OCI-LY1 (cell line): ENCODE data around the gene PLIN5.

Source experiments
- H2AFZ ChIP-seq: fragments of 200-600 bp; sonication (generic), shearing (Covaris generic); 2 replicates; pipeline ENCODE4 v1.6.0; 2014; ENCODE audit warnings: antibody characterized with exemption, mild to moderate bottlenecking, low read length
- H3F3A ChIP-seq: fragments of 200-600 bp; sonication (generic), shearing (Covaris generic); 2 replicates; pipeline ENCODE4 v1.6.0; 2014; ENCODE audit warnings: mild to moderate bottlenecking, antibody characterized with exemption, low read length, moderate library complexity; ENCODE audit not compliant: insufficient read depth
- H3K27ac ChIP-seq: fragments of 200-600 bp; sonication (generic); 2 replicates; pipeline ENCODE4 v1.5.1; 2014; ENCODE audit warnings: low read length, mixed run types, mild to moderate bottlenecking, low read depth; ENCODE audit not compliant: poor library complexity, severe bottlenecking
- H3K27me3 ChIP-seq: fragments of 200-600 bp; sonication (generic); 2 replicates; pipeline ENCODE4 v1.6.0; 2014; ENCODE audit warnings: antibody characterized with exemption, mild to moderate bottlenecking, low read length, moderate library complexity; ENCODE audit not compliant: insufficient read depth
- H3K36me3 ChIP-seq: fragments of 200-600 bp; sonication (generic); 2 replicates; pipeline ENCODE4 v1.6.1; 2014; ENCODE audit warnings: mild to moderate bottlenecking, antibody characterized with exemption, low read length, moderate library complexity, mixed read lengths; ENCODE audit not compliant: insufficient read depth
- H3K4me1 ChIP-seq: fragments of 200-600 bp; sonication (generic); 2 replicates; pipeline ENCODE4 v1.5.1; 2014; ENCODE audit warnings: mild to moderate bottlenecking, low read length, moderate library complexity; ENCODE audit not compliant: insufficient read depth, severe bottlenecking
- H3K4me2 ChIP-seq: fragments of 200-600 bp; sonication (generic), shearing (Covaris generic); 2 replicates; pipeline ENCODE4 v1.6.1; 2014; ENCODE audit warnings: low read length
- H3K4me3 ChIP-seq: fragments of 200-600 bp; sonication (generic); 2 replicates; pipeline ENCODE4 v1.5.1; 2014; ENCODE audit warnings: low read length, low read depth, mild to moderate bottlenecking, mixed read lengths; ENCODE audit not compliant: poor library complexity, severe bottlenecking
- H3K79me2 ChIP-seq: fragments of 200-600 bp; shearing (Covaris generic); 2 replicates; pipeline ENCODE4 v1.6.1; 2016; ENCODE audit warnings: mixed run types, low read length, mixed read lengths; ENCODE audit not compliant: insufficient read depth
- H3K9ac ChIP-seq: fragments of 200-600 bp; sonication (generic), shearing (Covaris generic); 2 replicates; pipeline ENCODE4 v1.6.1; 2014; ENCODE audit warnings: mild to moderate bottlenecking, low read length, mixed read lengths
- H3K9me2 ChIP-seq: fragments of 200-600 bp; sonication (generic), shearing (Covaris generic); 2 replicates; pipeline ENCODE4 v1.6.1; 2014; ENCODE audit warnings: low read depth, mild to moderate bottlenecking, low read length, mixed read lengths
- H3K9me3 ChIP-seq: fragments of 200-600 bp; shearing (Covaris generic); 2 replicates; pipeline ENCODE4 v1.6.1; 2014; ENCODE audit warnings: low read length, mixed read lengths
- H4K20me1 ChIP-seq: fragments of 200-600 bp; sonication (generic), shearing (Covaris generic); 2 replicates; pipeline ENCODE4 v1.6.0; 2016; ENCODE audit warnings: mild to moderate bottlenecking, low read length; ENCODE audit not compliant: insufficient read depth
- CTCF ChIP-seq: fragments of 200-600 bp; sonication (generic), shearing (Covaris generic); IDR thresholded peaks from 2 replicates; pipeline ENCODE4 v1.5.1; 2017; ENCODE audit warnings: mild to moderate bottlenecking, antibody characterized with exemption, low read length, moderate library complexity, mixed read lengths
- EZH2 ChIP-seq: fragments of 200-600 bp; sonication (generic), shearing (Covaris generic); IDR thresholded peaks from 2 replicates; pipeline ENCODE4 v1.8.0; 2017; ENCODE audit warnings: borderline replicate concordance, mixed run types, mild to moderate bottlenecking, antibody characterized with exemption, low read length, moderate library complexity, mixed read lengths

PLIN5 gene

GRCh38 chr19:4513248-4513647 is 21.8 kb downstream of the PLIN5 start:
- Histone ChIP-seq H3K9ac (no peak overlapping the region), H3K9me2 (no peaks in the 10 kb centered on the region), H3K27me3 (no peaks in the 10 kb centered on the region), H3K4me2 (no peak overlapping the region), H3K9me3 (no peaks in the 10 kb centered on the region), H3K79me2 (no peaks in the 10 kb centered on the region), H3K27ac (no peak overlapping the region), H4K20me1 (no peaks in the 10 kb centered on the region), H3F3A (no peaks in the 10 kb centered on the region), H3K4me1 (no peaks in the 10 kb centered on the region), H3K4me3 (no peak overlapping the region), H2AFZ (no peak overlapping the region), H3K36me3 (no peaks in the 10 kb centered on the region)
- TF ChIP-seq EZH2 (no peak), CTCF (no peak)

- Histone ChIP-seq H3K27me3 (no peaks in the 10 kb centered on the region), H3K4me3 (no peak overlapping the region), H3K9ac (no peak overlapping the region), H3K27ac (no peak overlapping the region), H3K4me1 (no peaks in the 10 kb centered on the region), H3K4me2 (no peak overlapping the region), H4K20me1 (no peaks in the 10 kb centered on the region), H3K36me3 (0 out of 2 replicates have a peak, but pooled peaks cover under 1% of the 10 kb centered on the region), H3F3A (no peaks in the 10 kb centered on the region), H3K9me3 (no peaks in the 10 kb centered on the region), H2AFZ (no peak overlapping the region), H3K79me2 (no peaks in the 10 kb centered on the region), H3K9me2 (no peaks in the 10 kb centered on the region)
- TF ChIP-seq CTCF = no peak
- TF ChIP-seq EZH2 = no peak
These were observed 23.0 kb downstream of the PLIN5 start for GRCh38 chr19:4512070-4512469.

- Histone ChIP-seq H2AFZ (no peak overlapping the region), H4K20me1 (no peaks in the 10 kb centered on the region), H3K79me2 (no peaks in the 10 kb centered on the region), H3K4me3 (no peak overlapping the region), H3K9ac (no peak overlapping the region), H3K4me1 (no peaks in the 10 kb centered on the region), H3K9me2 (no peaks in the 10 kb centered on the region), H3K9me3 (no peaks in the 10 kb centered on the region), H3K27me3 (no peaks in the 10 kb centered on the region), H3K27ac (no peak overlapping the region), H3K36me3 (0 out of 2 replicates have a peak, but pooled peaks cover 3% of the 10 kb centered on the region), H3K4me2 (no peak overlapping the region), H3F3A (no peaks in the 10 kb centered on the region)
- TF ChIP-seq CTCF (no peak), EZH2 (no peak)
These were observed 23.5 kb downstream of the PLIN5 start for GRCh38 chr19:4511300-4512054.
